Islet precursor cell (in vitro differentiated cells): Measurements from ENCODE around the gene ITGAV.

Source experiments
- DNase-seq: peaks from one replicate; pipeline ENCODE4 v3.0.0-alpha.2; 2018

ITGAV gene

DNA sequence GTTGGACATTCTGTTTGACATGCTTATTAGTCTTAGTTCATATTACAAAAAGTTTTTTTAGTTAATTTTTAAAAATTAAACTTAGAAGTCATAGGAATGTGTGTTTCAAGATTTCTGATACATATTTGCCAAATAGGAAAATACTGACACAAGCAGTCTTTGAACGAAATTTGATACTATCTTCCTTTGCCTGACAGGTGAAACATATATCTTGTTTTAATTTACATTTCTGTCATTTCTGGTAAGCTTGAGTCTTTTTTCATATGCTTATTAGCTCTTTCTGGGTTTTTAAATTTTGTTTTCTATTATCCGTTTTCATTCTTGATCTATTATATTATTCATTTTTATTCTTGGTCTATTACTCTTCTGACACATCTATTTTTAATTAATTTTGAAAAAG lies 24.5 kb downstream of the ITGAV start:
- DNase-seq, result no peak

DNA sequence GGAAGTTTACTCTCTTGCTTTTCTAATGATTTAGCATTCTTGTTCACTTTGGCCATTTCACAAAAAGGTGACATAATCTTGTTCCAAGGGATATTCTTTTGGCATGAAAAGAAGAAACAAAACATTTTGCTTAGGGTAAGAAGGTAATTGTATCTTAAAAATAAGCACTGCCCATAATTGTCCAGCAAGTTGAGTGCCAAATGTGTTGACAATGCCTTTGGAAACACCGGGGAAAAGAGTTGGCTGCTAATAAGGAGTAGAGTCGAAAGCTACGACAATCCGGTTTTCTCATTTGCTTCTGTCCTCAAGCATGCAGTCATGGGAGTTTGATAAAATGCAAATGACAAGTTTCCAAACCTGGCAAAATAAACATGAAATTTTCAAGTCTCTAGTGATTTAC lies 27.3 kb downstream of the ITGAV start:
- DNase-seq, result no peak

DNA sequence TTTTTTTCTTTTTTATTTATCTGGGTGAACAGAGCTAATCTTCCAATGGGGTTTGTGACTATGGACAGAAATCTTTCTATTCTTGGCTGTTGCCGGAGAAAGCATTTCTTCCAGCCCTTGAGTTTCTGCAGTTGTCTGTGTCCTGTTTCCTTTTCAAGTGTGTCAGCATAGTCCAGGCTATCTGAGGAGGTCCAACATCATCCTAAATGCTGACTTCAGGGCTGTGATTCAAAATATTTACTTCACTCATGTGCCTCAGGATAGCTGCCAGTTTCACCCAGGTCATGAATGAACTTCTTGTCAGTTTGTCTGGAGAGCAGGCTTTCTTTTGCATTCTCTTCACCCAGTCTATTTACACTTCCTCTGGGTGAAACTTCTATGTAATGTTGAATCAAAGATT lies 27.9 kb downstream of the ITGAV start:
- DNase-seq, result no peak

DNA sequence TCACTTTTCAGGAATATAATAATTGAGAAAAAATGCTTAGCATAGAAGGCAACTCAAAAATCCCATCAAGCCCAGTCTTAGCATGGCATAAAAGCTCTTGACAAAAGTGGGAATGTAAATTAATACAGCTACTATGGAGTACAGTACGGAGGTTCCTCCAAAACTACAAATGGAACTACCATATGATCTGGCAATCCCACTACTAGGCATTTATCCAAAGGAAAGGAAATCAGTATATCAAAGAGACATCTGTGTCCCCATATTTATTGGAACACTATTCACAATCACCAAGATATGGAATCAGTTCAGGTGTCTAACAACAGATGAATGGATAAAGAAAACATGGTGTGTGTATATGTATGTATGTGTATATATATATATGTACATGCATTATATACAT lies 28.8 kb downstream of the ITGAV start:
- no peak for DNase-seq

DNA sequence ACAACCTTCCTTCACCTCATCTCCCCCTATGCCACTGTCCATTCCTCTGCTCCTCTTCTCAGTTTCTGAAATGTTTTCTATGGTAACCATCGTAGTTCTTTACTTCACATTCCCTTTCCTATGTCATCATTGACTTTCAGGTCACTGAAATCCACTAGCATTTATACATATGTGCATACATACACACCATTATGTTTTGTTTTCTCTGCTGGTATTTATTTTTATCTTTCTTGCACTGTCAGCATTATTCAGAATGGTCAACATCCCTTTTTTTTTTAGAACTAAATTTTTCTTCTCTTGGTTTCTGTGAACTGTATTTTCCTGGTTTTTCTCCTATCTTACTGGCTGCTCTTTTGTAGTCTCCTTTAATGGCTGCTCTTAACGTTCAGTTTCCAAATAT lies 33.2 kb downstream of the ITGAV start:
- DNase-seq, result no peak

DNA sequence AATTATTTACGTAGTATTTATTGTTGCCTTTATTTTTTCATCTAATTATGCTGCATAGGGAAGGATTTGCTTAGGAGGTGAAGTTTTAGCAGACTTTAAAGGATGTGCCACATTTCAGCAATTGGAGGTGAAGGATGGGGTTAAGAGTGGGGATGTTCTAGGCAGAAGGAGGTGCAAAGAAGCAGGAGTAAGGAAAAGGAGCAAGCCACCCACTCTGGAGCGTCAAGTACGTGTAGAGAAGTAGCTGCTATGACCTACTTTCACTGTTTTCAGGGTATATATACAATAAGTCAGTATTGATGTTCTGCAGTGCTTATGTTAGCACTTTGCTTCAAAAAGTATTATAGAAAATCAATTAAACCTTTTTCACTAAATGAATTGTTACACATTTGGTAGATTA lies 34.4 kb downstream of the ITGAV start:
- no peak for DNase-seq

DNA sequence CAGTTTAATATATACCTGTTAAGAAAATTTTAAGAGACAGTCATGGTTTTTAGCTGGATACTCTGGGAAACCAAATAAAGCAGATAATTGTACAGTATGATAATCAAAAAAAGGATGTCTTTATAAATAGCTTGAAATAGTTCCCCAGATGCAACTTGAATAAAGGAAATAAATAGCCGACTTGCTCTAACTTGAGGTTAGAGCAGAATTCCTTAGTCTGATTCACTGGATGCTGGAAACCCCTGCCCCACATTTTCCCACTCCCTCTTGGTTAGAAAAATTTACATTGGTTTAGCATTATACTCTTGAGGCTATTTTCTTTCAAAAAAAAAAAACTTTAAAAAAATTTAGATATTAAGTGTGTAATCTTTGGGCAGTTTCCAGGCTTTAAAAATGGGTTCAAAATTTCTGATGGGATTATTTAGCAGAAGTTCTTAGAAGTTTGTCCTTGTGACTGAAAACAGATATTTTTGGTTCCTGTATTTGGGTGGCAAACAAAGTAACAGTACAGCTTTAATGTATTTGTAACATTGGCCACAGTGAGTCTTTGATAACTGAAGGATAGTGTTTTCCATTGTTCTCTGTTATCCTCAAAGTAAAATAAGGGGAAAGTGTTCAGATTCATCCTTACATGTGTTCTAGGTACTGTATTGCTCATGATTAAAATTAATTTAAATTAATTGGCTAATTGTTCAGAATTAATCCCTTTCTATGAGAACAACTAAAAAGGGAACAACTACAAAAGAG lies 39.6 kb downstream of the ITGAV start:
- no peak for DNase-seq

DNA sequence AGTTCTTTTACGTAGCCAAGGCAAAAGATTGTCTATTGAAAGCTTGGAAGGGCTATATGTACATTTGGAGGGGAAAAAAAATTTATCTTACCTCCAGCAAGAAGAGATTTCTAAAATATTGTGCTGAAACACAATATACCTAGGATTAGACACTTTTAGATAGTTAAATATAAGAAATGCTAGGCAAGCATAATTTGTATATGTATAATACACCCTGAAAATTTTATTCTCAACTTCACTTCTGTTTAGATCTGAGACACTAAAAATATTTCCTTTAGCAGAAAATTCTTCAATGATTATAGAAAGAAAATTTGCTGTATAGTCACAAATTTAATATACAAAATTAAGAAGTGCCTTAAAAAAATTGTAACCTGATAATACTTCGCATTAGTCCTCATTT lies 42.6 kb downstream of the ITGAV start:
- DNase-seq, result no peak

DNA sequence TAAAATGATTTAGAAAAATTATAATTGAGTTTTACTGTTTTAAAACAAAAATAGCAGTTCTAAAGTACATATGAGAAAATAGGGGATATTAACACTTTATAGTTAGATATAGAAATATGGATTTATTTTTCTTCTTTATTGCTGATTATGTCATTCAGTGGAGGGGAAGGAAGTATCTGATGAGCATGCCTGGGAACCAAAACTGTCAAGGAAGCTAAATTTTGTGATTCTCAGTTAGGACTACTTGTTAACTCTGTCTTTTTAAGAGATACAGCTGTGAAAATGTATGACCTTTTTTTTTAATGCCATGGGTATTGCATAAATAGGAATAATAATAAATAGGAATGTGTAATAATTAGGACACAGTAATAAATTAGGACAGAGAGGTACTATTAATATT lies 44.8 kb downstream of the ITGAV start:
- no peak for DNase-seq

DNA sequence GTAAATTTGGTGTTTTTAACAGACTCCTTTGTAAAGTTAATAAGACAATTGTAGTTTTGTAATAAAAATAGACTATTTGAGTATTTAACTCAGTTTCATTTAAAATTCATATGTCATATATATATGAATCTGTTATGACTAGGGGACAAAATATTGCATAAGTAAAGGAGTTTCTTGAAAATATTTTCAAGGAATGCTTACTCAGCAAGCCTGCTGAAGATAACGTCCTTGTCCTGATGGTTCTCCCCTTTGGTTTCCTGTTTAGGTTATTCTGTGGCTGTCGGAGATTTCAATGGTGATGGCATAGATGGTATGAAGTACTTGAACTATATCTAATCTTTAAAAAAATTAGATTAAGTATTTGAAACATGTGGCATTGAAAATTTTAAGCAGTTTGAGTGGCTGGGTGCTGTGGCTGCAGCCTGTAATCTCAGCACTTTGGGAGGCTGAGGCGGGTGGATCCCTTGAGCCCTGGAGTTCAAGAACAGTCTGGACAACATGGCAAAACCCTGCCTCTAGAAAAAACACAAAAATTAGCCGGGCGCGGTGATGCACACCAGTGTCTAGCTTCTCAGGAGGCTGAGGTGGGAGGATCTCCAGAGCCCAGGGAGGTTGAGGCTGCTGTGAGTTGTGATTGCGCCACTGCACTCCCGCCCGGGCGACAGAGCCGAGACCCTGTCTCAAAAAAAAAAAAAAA lies 47.1 kb downstream of the ITGAV start:
- no peak for DNase-seq

DNA sequence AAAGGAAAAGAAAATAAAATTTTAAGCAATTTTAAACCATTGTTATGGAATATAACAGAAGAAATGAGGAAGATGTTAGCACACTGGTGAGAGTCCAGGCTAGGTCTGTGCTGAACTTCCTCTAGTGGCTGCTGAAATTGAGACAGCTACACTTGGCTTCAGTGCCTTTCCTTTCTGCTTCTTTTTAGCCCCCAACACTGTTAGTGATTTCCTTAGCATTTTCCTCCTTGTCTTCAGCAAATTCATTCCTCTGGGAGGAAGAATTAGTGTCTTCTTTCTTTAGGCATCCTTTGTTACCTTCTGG lies 47.6 kb downstream of the ITGAV start:
- no peak for DNase-seq

DNA sequence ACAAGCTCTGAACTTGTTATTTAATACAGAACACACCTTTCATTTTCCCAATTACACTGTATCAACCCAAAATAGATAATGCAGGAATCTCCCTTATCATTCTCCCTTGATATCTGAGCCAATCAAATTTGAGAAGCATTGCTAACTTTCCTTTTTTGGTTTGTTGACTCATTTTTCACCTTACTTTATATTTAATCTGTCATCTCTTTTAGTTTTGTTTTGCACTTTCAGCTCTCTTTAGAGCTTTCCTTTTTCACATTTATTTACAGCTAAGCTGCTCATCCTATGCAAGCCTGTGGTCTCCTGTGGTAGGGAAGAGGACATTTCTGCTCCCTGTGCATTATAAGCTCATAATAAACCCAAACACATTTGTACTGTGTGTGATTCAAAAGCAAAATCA lies 50.1 kb downstream of the ITGAV start:
- no peak for DNase-seq

DNA sequence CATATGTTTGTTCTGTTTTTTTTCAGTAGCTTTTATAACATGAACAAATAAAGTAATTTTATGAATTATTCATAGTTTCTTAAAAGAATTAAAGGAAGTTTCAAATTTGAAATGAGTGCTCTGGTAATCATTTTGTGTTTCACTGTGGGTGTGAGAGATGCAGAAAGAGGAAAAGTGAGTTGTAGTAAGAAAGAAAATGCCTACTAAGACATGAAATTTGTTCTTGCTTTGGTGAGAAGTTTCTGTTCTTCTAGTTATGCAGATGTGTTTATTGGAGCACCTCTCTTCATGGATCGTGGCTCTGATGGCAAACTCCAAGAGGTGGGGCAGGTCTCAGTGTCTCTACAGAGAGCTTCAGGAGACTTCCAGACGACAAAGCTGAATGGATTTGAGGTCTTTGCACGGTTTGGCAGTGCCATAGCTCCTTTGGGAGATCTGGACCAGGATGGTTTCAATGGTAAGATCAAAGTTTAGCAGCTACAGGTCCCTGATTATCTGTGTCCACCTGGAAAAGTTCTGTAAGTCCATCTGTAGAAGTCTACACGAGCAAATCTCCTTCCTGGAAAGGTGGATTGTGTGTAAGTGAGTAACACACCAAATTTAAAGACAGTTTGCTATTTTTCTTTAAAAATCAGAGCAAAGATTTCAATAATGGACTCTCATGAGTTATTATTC lies 51.4 kb downstream of the ITGAV start:
- DNase-seq, result no peak

DNA sequence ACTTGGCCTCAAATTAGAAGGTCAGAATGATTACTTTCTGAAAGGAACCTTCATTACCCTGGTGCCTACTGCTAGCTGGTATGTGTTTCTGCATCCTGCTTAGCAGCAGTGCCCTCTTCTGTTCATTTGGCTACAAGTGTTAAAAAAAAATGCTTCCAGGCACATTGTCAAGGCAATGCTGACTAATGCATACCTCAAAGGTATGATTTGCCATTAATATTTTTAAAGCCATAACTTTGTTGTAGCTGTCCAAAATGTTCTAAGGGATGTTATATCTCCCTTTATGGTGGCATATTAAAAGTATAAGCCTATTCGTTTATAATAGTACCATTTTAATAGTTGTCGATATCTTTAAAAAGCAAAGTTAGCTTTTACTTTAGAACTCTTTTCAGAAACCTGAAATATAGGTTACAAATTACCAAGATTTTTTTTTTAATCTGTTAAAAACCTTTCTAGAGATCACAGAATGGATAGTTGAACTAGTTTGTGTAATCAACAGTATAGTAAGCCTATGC lies 52.0 kb downstream of the ITGAV start:
- no peak for DNase-seq

DNA sequence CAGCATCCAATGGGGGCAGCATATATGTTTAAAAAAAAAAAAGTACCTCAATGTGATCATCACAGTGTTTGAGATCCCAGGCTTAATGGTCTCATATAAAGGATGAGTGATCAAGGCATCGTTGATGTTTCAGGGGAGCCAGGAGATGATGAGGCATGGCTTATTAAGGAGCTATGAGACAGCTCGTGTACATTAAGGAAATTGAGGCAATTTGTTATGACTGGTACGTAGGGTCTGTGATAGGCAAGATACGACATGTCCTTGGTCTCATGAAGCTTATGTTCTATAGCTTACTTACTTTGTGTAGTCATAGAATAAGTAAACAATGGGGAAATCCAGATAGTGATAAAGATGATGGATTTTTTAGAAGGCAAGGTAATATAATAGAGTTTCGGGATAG lies 54.9 kb downstream of the ITGAV start:
- no peak for DNase-seq

DNA sequence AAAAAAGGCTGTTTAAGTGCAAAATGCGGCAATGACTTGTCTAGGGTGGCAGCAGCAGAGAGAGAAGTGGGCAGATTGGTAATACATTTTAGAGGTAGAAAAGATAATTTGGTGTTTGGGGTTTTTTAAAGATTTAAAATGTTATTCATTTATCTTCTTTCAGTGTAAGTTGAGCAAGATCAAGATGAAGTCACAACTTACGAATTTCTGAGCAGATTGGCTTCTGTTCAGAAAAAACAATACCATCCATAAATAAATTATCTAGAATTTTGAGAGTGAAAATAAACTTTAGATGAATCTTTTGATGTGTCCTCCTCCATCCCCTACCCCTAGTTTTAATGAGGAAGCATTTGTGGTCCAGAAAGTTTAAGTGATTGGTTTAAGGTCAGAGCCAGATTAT lies 56.1 kb downstream of the ITGAV start:
- DNase-seq, result no peak

DNA sequence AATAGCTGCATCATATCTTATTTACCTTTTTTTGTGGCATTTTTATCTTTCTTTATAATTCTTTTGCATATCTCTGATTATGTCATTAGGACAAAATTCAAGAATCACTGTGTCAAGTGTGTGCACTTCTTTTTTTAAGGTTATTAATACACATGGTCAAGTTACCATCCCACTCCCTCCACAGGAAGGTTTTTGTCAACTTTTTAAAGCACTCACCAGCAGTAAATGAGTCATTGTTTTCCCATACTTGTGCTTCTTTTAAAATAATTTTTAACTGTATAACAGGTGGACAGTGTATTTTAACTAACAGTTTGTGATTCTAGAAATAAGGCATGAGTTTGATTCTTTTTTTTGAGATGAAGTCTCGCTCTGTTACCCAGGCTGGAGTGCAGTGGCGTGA lies 58.3 kb downstream of the ITGAV start:
- DNase-seq, result no peak

DNA sequence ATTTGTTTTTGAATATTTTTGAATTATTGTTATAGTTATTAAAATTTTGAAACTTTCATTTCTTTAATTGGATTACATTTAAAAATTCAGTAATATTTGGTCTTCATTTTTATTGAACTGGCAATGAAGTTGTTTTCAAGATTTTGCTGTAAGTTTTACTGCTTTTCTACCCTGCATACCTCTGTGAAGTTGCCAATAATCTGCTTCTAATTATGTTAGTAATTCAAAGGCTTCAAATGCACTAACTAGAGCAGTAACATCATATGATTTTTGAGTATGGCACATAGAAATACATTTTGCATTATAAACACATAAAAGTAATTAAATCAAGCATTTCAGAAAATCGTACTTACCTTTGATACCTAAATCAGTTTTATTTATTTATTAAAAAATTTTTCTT lies 63.7 kb downstream of the ITGAV start:
- DNase-seq, result no peak

DNA sequence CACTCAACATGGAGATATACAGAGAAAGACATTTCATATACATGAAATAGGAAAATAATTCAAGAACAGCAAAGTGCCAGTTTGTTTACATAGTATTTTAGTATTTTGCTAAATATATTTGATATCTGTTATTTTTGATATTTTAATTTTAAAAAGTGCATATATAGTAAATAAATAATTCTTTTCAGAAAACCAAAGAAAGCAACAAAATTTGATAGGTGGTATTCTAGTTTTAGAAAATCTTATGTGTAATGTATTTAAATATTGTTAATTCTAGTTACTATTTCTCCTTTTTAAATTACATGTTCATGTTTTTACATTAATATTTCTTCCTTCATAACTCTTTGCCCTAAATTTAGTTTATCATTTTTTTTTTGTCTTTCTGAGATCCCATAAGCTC lies 69.5 kb downstream of the ITGAV start:
- DNase-seq, result no peak

DNA sequence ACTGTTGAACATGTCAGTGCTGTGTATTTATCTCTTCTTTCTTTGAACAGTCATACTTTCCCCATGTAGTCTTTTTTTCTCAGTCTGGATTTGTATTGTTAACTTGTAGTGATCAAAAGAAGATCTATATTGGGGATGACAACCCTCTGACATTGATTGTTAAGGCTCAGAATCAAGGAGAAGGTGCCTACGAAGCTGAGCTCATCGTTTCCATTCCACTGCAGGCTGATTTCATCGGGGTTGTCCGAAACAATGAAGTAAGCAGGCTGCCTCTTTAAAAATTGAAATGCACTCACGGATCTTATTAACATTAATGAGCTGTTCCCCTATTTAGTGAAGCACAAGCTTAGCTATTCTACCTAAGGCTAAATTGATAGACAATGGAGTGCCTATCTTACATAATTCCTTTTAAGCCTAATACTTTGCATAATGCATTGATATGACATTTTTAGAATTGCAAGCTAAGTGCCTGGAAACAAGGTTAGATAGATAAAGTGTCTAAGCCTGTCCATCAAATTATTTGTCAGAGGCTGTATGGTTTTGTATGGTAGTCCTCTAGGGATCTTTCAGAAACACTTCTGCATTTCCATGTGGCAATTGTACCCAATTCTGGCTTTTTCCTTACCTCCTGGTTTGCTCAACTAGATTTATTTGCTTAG lies 74.7 kb downstream of the ITGAV start:
- no peak for DNase-seq

DNA sequence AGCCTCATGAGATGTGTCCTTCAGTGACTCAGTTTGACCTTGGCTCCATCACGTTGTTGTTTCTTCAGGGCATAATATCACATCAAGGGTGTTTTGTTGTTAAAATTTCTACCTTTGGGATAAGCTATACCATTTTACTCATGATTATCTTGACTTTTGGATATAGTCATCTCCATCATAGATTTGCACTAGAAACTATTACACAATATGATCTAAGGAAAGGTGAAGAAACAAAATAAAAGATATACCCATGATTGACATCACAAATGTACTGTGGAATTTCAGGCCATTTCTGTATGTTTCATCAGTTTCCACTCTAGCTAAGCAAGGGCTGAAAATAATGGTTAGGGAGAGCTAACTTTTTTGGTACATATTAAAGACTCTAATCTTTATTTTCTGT lies 79.3 kb downstream of the ITGAV start:
- DNase-seq, result no peak

DNA sequence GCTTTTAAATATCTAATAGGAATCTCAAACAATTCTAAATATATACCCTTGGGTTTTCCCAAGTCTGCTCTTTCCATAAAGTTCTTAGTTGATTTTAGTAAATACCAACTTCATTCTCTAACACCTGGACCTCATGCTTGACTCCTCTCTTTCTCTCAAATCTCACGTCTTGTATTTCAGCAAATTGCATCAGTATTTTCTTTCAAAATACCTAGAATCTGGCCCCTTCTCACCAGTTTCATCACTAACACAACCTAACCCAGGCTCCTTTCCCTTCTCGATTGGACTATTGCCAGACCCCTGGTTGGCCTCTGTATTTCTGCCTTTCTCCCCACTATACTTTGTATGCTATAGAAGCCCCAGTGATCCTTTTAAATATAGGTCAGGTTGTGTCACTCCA lies 81.0 kb downstream of the ITGAV start:
- DNase-seq, result no peak

DNA sequence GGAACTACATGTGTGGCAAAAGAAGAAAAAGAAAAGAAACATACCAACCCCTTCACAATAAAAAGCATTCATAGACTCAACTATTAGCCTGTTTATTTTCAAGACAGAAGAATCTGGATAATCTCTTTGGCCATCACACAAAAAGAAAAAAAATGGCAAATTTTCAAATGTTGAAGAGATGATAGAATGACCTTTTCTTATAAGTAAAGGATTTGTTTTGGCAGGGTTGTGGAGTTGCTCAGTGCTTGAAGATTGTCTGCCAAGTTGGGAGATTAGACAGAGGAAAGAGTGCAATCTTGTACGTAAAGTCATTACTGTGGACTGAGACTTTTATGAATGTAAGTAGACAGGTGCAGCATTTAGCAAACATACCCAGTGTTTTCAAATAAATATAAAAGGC lies 85.5 kb downstream of the ITGAV start:
- DNase-seq, result no peak

DNA sequence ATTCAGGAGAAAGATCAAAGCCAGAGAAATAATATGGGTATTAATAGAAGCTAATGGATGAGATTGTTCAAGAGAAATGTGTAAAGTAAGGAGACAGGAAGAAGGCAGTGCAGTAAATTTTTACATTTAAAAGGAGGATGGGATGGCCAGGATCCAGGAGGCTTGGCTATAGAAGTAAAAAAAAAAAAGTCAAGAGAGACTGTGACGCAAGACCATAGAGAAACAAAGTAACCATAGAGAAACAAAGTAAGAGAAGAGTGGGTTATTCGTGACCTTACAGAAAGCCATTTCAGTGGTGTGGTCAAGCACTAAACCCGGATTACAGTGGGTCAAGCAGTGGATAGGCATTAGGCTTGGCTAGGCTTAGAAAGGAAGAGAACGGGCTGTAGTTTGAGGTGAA lies 93.5 kb downstream of the ITGAV start:
- DNase-seq, result no peak
